ENCODE results near the gene ESRRA.

DNA sequence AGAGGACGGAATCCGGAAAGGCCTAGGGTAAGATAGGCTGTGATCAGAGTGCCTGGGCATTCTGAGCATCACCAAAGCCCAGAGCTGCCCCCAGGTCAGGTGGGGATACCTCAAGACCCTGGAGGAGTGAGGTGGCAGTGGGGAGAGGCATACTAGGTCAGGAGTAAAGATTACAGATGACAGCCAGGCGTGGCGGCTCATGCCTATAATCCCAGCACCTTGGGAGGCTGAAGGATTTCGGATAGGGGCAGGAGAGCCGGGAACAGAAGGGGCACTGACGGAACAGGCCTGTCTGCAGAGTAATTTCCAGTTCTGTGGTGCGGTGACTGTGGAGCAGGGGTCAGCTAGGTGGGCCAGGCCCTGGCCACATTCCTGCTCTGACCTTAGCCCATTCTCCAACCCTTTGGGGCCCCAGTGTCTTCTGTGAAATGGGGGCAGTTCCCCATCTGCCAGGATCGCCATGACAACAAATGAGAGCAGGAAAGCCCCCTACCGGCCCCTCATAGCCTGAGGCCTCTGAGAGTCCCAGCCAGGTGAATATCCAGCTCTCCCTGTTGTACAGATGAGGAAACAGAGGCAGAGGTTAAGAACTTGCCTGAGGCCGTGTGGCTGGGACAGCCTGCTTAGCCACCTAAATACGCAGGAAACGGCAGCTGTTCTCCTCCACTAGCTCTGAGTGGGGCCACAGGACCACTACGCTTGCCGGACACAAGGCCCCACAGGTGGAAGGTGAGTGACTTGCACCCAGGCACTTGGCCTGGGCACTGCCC is 30.1 kb upstream of the ESRRA start:
- TF ChIP-seq, protein P1, sequence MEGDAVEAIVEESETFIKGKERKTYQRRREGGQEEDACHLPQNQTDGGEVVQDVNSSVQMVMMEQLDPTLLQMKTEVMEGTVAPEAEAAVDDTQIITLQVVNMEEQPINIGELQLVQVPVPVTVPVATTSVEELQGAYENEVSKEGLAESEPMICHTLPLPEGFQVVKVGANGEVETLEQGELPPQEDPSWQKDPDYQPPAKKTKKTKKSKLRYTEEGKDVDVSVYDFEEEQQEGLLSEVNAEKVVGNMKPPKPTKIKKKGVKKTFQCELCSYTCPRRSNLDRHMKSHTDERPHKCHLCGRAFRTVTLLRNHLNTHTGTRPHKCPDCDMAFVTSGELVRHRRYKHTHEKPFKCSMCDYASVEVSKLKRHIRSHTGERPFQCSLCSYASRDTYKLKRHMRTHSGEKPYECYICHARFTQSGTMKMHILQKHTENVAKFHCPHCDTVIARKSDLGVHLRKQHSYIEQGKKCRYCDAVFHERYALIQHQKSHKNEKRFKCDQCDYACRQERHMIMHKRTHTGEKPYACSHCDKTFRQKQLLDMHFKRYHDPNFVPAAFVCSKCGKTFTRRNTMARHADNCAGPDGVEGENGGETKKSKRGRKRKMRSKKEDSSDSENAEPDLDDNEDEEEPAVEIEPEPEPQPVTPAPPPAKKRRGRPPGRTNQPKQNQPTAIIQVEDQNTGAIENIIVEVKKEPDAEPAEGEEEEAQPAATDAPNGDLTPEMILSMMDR (conservative IDR thresholded peaks at IDR 0.05): no peak
- TF ChIP-seq EZH2 (IDR thresholded peaks at IDR 0.05; ENCODE audit: low read depth): no peak
